Measurements from ENCODE around the gene ZNF506.
"Not testable (repeated sequence)": the region's sequence is repeated elsewhere in the genome, so short reads cannot be mapped to it uniquely, and the experiment has no call there.

ZNF506 gene

GRCh38 chr19:19821366-19821951 lies at the start of gene ZNF506:
TSS of gene ZNF506 (minus strand) at chr19:19821750. CDS start at chr19:19821603, 147 bp downstream.
- DNase-seq (ENCODE audit: low spot score), result no peak
- FAIRE-seq, result no peak

GRCh38 chr19:19870086-19870485 lies 48.5 kb upstream of the ZNF506 start:
- not testable (repeated sequence) for FAIRE-seq; DNase-seq (ENCODE audit: low spot score)

- FAIRE-seq, result no peak
- no peak for DNase-seq (ENCODE audit: low spot score)
Observed at GRCh38 chr19:19866611-19867248, 45.2 kb upstream of the ZNF506 start.

GRCh38 chr19:19865750-19866610 lies 44.4 kb upstream of the ZNF506 start, which contains the start of gene ZNF253:
TSS of gene ZNF253 (plus strand) at chr19:19865882. CDS start at chr19:19865997, 115 bp downstream.
- DNase-seq (ENCODE audit: low spot score), result no peak
- FAIRE-seq, result no peak

GRCh38 chr19:19860756-19861390 lies 39.3 kb upstream of the ZNF506 start:
- DNase-seq (ENCODE audit: low spot score) (no peak), FAIRE-seq (no peak)

GRCh38 chr19:19858751-19859150 lies 37.2 kb upstream of the ZNF506 start:
- no peak for FAIRE-seq
- no peak for DNase-seq (ENCODE audit: low spot score)

GRCh38 chr19:19851740-19852139 lies 30.2 kb upstream of the ZNF506 start:
- DNase-seq (ENCODE audit: low spot score); FAIRE-seq: not testable (repeated sequence)

GRCh38 chr19:19849056-19849455 lies 27.5 kb upstream of the ZNF506 start:
- DNase-seq (ENCODE audit: low spot score), result no peak
- FAIRE-seq, result no peak

- no peak for DNase-seq (ENCODE audit: low spot score)
- FAIRE-seq, result no peak
Observed at GRCh38 chr19:19847781-19848180, 26.2 kb upstream of the ZNF506 start.

- FAIRE-seq (no peak), DNase-seq (ENCODE audit: low spot score) (no peak)
Observed at GRCh38 chr19:19835560-19836038, 14.0 kb upstream of the ZNF506 start.

- FAIRE-seq, result no peak
- no peak for DNase-seq (ENCODE audit: low spot score)
Observed at GRCh38 chr19:19826875-19827274, 5.3 kb upstream of the ZNF506 start.

- no peak for DNase-seq (ENCODE audit: low spot score)
- FAIRE-seq, result no peak
Observed at GRCh38 chr19:19823916-19824315, 2.4 kb upstream of the ZNF506 start.

- FAIRE-seq, result not testable (repeated sequence)
Observed at GRCh38 chr19:19821976-19822375, 426 bp upstream of the ZNF506 start.

GRCh38 chr19:19820774-19821320 lies 703 bp downstream of the ZNF506 start:
- FAIRE-seq (no peak), DNase-seq (ENCODE audit: low spot score) (no peak)

More at GRCh38 chr19:19821976-19822375, 426 bp upstream of the ZNF506 start:
- DNase-seq (ENCODE audit: low spot score), result not testable (repeated sequence)

- no peak for DNase-seq (ENCODE audit: low spot score)
- FAIRE-seq, result no peak
Observed at GRCh38 chr19:19817357-19817756, 4.2 kb downstream of the ZNF506 start.

GRCh38 chr19:19816679-19817078 lies 4.9 kb downstream of the ZNF506 start:
- FAIRE-seq (no peak), DNase-seq (ENCODE audit: low spot score) (no peak)

- not testable (repeated sequence) for FAIRE-seq; DNase-seq (ENCODE audit: low spot score)
Observed at GRCh38 chr19:19811999-19812398, 9.6 kb downstream of the ZNF506 start.

GRCh38 chr19:19805480-19805879 lies 16.1 kb downstream of the ZNF506 start:
- DNase-seq (ENCODE audit: low spot score), result no peak
- no peak for FAIRE-seq

- FAIRE-seq (no peak), DNase-seq (ENCODE audit: low spot score) (no peak)
Observed at GRCh38 chr19:19788015-19788414, 33.5 kb downstream of the ZNF506 start.

- not testable (repeated sequence) for DNase-seq (ENCODE audit: low spot score); FAIRE-seq
Observed at GRCh38 chr19:19785476-19785875, 36.1 kb downstream of the ZNF506 start.

- FAIRE-seq (no peak), DNase-seq (ENCODE audit: low spot score) (no peak)
Observed at GRCh38 chr19:19782783-19783182, 38.8 kb downstream of the ZNF506 start.
